Liver (tissue), 2 donors: ENCODE measurements around the gene ECSIT.

ENCODE experiments used
- ATF3 ChIP-seq: IDR thresholded peaks from 2 replicates; pipeline ENCODE4 v1.6.1; 2016; ENCODE audit warnings: antibody characterized with exemption
- GABPA ChIP-seq, 2 donors: IDR thresholded peaks in 1 of 2; conservative IDR thresholded peaks in 1 of 2; 2 replicates each; pipeline ENCODE4 v1.6.1; 2016; ENCODE audit warnings: antibody characterized with exemption in 2 of 2, mild to moderate bottlenecking in 1 of 2, moderate library complexity in 1 of 2
- donor health status: healthy.

- TF ChIP-seq ATF3, result no peak
- no peak for TF ChIP-seq GABPA (IDR thresholded peaks at IDR 0.05 in 1 of 2, conservative IDR thresholded peaks at IDR 0.05 in 1 of 2)
Measured at GRCh38 chr19:11499890-11500420, 29.0 kb downstream of the ECSIT start.
